ENCODE results near the gene INPP5A. TPM values are rescaled to one million over a fixed set of nuclear protein-coding genes. Genes with fewer than 3 reads are reported as not detected.

INPP5A gene
- total and polyA plus RNA-seq, 11 donors, result 38.6 to 179 (median 102) TPM

GRCh38 chr10:132763545-132763944 lies 226.0 kb downstream of the INPP5A start:
- ATAC-seq, result no peak
- WGBS, 4 donors, result 92 to 96% (median 95%) methylated on average over 5 of the region's 5 CpGs
- Histone ChIP-seq H3K4me1 (no peaks in the 10 kb centered on the region), H3K27ac (no peak overlapping the region), H3K4me3 (no peak overlapping the region), H3K36me3 (peaks cover 0 to 47% (median 13%) of the 10 kb centered on the region in 9 donors), H3K27me3 (no peaks in the 10 kb centered on the region), H3K9me3 (no peaks in the 10 kb centered on the region)
- DNase-seq, result no peak
- TF ChIP-seq CTCF (IDR thresholded peaks at IDR 0.05), result no peak
- intact Hi-C loops (cut with DNase I), result no loop called here

- 91 to 93% (median 92%) methylated on average over 7 to 11 of the region's 11 CpGs for WGBS, 4 donors
These were observed 226.5 kb downstream of the INPP5A start for GRCh38 chr10:132764108-132764507.

GRCh38 chr10:132765435-132765834 lies 227.8 kb downstream of the INPP5A start:
- WGBS, 4 donors, result 87 to 93% (median 91%) methylated on average over 11 of the region's 11 CpGs
- no peaks in the 10 kb centered on the region for H3K27me3 ChIP-seq
- no peak overlapping the region for H3K4me3 ChIP-seq
- DNase-seq (no peak), ATAC-seq (no peak)
- TF ChIP-seq POLR2A (IDR thresholded peaks at IDR 0.05) (no peak), CTCF (IDR thresholded peaks at IDR 0.05) (no peak)
- H3K9me3 ChIP-seq, result no peaks in the 10 kb centered on the region
- H3K27ac ChIP-seq, result no peak overlapping the region
- H3K4me1 ChIP-seq, result no peaks in the 10 kb centered on the region
- H3K36me3 ChIP-seq, result peaks cover 0 to 37% (median 15%) of the 10 kb centered on the region in 9 donors
- intact Hi-C loops (cut with DNase I), result no loop called here

More at GRCh38 chr10:132764108-132764507, 226.5 kb downstream of the INPP5A start:
- no peak for DNase-seq
- intact Hi-C loops (cut with DNase I), result no loop called here
- no peak for TF ChIP-seq CTCF (IDR thresholded peaks at IDR 0.05)
- TF ChIP-seq POLR2A (IDR thresholded peaks at IDR 0.05), result no peak
- H3K9me3 ChIP-seq, result no peaks in the 10 kb centered on the region
- H3K27ac ChIP-seq, result no peak overlapping the region
- peaks cover 0 to 45% (median 13%) of the 10 kb centered on the region in 9 donors for H3K36me3 ChIP-seq
- no peak for ATAC-seq
- H3K4me1 ChIP-seq, result no peaks in the 10 kb centered on the region
- H3K27me3 ChIP-seq, result no peaks in the 10 kb centered on the region
- no peak overlapping the region for H3K4me3 ChIP-seq

GRCh38 chr10:132766291-132766690 lies 228.7 kb downstream of the INPP5A start:
- TF ChIP-seq POLR2A (IDR thresholded peaks at IDR 0.05), result no peak
- TF ChIP-seq CTCF (IDR thresholded peaks at IDR 0.05), result no peak
- ATAC-seq (no peak), DNase-seq (no peak)
- Histone ChIP-seq H3K4me1 (no peaks in the 10 kb centered on the region), H3K36me3 (peaks cover 0 to 31% (median 17%) of the 10 kb centered on the region in 9 donors), H3K27ac (no peak overlapping the region), H3K27me3 (no peaks in the 10 kb centered on the region), H3K9me3 (no peaks in the 10 kb centered on the region), H3K4me3 (no peak overlapping the region)
- intact Hi-C loops (cut with DNase I), result no loop called here
- 95 to 98% (median 97%) methylated on average over 13 of the region's 13 CpGs for WGBS, 4 donors
